ENCODE data around the gene KPNA2.

GRCh38 chr17:68029512-68030215, 5.9 kb upstream of the KPNA2 start:
- TF ChIP-seq CTCF (IDR thresholded peaks at IDR 0.05) (no peak), POLR2A (IDR thresholded peaks at IDR 0.05) (no peak)

Measured in sigmoid colon (tissue), 3 donors.